AG09309 (cell line): ENCODE data around the gene APOB.

ENCODE experiments used
- DNase-seq: peaks from one replicate; pipeline ENCODE4 v3.0.0-alpha.2; 2010; ENCODE audit warnings: low read depth
- H3K4me3 ChIP-seq: 2 replicates; pipeline ENCODE4 v1.5.1; 2011; ENCODE audit warnings: mild to moderate bottlenecking, low read depth, low read length, moderate library complexity; ENCODE audit not compliant: control insufficient read depth
- CTCF ChIP-seq: IDR thresholded peaks from 2 replicates; pipeline ENCODE4 v1.5.1; 2011; ENCODE audit warnings: mild to moderate bottlenecking, low read depth, low read length, inconsistent platforms; ENCODE audit not compliant: insufficient read depth, control insufficient read depth; ENCODE audit errors: missing control alignments

APOB gene

GRCh38 chr2:20997953-20998722 lies 45.7 kb downstream of the APOB start:
- TF ChIP-seq CTCF: no peak
- no peak for DNase-seq
- H3K4me3 ChIP-seq: no peak overlapping the region

- no peak for DNase-seq
These were observed 49.7 kb downstream of the APOB start for GRCh38 chr2:20994130-20994529.

GRCh38 chr2:20992201-20992711 lies 51.6 kb downstream of the APOB start:
- no peak for DNase-seq

More at GRCh38 chr2:20994130-20994529, 49.7 kb downstream of the APOB start:
- no peak overlapping the region for H3K4me3 ChIP-seq
- TF ChIP-seq CTCF: no peak

GRCh38 chr2:20990442-20991430 lies 53.1 kb downstream of the APOB start:
- TF ChIP-seq CTCF: no peak
- no peak for DNase-seq
- no peak overlapping the region for H3K4me3 ChIP-seq

More at GRCh38 chr2:20992201-20992711, 51.6 kb downstream of the APOB start:
- TF ChIP-seq CTCF: no peak
- H3K4me3 ChIP-seq: no peak overlapping the region

- no peak for DNase-seq
- no peak for TF ChIP-seq CTCF
- no peak overlapping the region for H3K4me3 ChIP-seq
These were observed 54.5 kb downstream of the APOB start for GRCh38 chr2:20989404-20989803.

- no peak for TF ChIP-seq CTCF
- no peak overlapping the region for H3K4me3 ChIP-seq
- DNase-seq: no peak
These were observed 55.0 kb downstream of the APOB start for GRCh38 chr2:20988905-20989304.
